ENCODE measurements around the gene CTBP2.

Gene CTBP2

DNA sequence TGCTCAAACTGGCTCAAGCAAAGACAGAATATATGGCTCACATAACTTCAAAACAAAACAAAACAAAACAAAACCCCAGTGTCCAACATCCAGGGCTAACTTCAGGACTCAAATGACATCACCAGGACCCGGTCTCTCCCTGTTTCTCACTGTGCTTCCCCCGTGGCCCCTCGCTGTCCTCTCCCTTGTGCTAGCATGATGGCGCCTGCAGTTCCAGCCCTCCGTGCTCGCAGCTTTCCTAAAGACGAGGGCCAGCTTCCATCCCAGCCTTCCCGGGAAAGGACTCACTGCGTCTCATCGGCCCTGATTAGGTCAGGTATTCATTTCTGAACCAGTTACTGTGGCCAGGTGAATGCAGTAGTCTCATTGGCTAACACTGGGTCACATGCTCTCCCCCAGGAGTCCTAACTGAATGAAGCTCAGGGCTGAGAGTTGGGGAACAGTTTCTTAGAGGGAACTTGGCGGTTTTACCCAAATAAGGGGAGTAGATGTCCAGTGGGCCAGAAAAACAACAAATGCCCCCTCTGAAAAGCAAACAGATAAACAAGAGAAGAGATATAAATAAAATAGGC, 33.0 kb upstream of the CTBP2 start:
- no peak overlapping the region for H3K4me3 ChIP-seq (replicated peaks in 1 of 2; ENCODE audit: low read depth in 2 of 2, low read length in 2 of 2)
- TF ChIP-seq CTCF (IDR thresholded peaks at IDR 0.05; ENCODE audit: low read depth, low read length): no peak
- no peak for DNase-seq (ENCODE audit: low read depth in 2 of 2)

- H3K4me3 ChIP-seq (replicated peaks in 1 of 2; ENCODE audit: low read depth in 2 of 2, low read length in 2 of 2): no peak overlapping the region
- TF ChIP-seq CTCF (IDR thresholded peaks at IDR 0.05; ENCODE audit: low read depth, low read length): no peak
- DNase-seq (ENCODE audit: low read depth in 2 of 2): no peak
Measured at GRCh38 chr10:125192620-125193019, 32.3 kb upstream of the CTBP2 start.

- DNase-seq (ENCODE audit: low read depth in 2 of 2): no peak
- no peak for TF ChIP-seq CTCF (IDR thresholded peaks at IDR 0.05; ENCODE audit: low read depth, low read length)
- H3K4me3 ChIP-seq (replicated peaks in 1 of 2; ENCODE audit: low read depth in 2 of 2, low read length in 2 of 2): no peak overlapping the region
Measured at GRCh38 chr10:125192005-125192404, 31.6 kb upstream of the CTBP2 start.

- H3K4me3 ChIP-seq (replicated peaks in 1 of 2; ENCODE audit: low read depth in 2 of 2, low read length in 2 of 2): no peak overlapping the region
- no peak for TF ChIP-seq CTCF (IDR thresholded peaks at IDR 0.05; ENCODE audit: low read depth, low read length)
- no peak for DNase-seq (ENCODE audit: low read depth in 2 of 2)
Measured at GRCh38 chr10:125190946-125191345, 30.6 kb upstream of the CTBP2 start.

DNA sequence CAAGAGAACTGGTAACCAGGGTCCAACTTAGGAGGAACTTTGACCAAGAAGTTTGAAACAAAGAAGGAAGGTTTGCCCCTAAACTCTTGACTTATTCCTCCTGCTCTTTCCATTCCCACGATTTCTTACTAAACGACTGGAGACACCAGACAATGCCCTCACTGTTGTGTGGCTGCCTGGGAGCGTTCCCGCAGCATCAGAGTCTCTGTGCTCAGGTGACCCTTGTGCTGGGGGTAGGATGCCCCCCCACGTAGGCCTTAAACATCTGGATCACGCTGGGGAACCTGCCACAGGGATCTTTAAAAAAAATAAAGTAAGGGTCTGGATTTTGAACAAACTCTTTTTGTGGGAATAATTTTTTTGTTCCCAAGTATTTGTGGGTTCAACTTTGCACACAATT, 30.1 kb upstream of the CTBP2 start:
- H3K4me3 ChIP-seq (replicated peaks in 1 of 2; ENCODE audit: low read depth in 2 of 2, low read length in 2 of 2): no peak overlapping the region
- TF ChIP-seq CTCF (IDR thresholded peaks at IDR 0.05; ENCODE audit: low read depth, low read length): no peak
- DNase-seq (ENCODE audit: low read depth in 2 of 2): no peak

GRCh38 chr10:125189162-125189561, 28.8 kb upstream of the CTBP2 start:
- no peak overlapping the region for H3K4me3 ChIP-seq (replicated peaks in 1 of 2; ENCODE audit: low read depth in 2 of 2, low read length in 2 of 2)
- TF ChIP-seq CTCF (IDR thresholded peaks at IDR 0.05; ENCODE audit: low read depth, low read length): no peak

More at GRCh38 chr10:125189162-125189561, 28.8 kb upstream of the CTBP2 start:
- DNase-seq (ENCODE audit: low read depth in 2 of 2): no peak
